Measurements from ENCODE around the gene FMO3. TPM values are rescaled to one million over a fixed set of nuclear protein-coding genes. Genes with fewer than 3 reads are reported as not detected.

The FMO3 gene
- total RNA-seq, 2 donors from 2014 or later: 0.42 TPM; not detected in 1

DNA sequence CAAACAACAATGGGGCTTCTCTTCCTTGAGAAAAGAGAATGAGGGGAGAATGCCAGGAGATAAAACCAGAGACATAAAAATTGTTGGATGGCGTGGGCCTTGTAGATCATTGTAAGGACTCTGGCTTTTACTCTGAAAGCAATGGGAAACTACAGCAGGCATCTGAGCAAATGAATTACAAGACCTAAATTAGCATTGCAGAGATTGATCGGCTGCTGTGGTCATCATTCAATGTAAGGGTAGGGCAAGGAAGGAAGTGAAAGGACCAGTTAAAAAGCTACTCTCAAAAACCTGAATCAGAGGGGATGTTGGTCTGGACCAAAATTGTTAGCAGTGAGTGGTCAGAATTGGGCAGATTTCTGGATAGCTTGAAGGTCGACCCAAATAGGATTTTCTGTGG, 21.4 kb downstream of the FMO3 start:
- intact Hi-C loops (cut with DNase I, micrococcal nuclease): no loop called here
- DNase-seq: no peak

DNA sequence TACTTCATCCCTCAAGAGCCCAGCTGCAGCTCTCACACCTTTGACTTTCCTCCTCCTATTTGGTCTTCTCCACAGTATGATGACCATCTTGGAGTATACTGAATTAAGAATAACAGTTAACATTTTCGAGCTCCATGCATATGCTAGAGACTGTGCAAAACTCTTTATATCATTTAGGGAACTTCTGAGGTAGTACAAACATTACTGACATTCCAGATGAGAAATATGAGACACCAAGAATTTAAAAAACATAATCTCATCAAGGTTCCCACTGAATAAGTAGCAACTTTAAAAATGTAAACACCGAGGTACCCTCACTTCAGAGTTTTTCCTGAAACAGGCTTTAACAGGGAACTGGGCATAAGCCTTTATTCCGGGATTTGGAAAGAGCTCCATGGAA, 22.7 kb downstream of the FMO3 start:
- no peak for DNase-seq
- intact Hi-C loops (cut with DNase I, micrococcal nuclease): no loop called here
- no peak for ATAC-seq

More for the DNA sequence above, 21.4 kb downstream of the FMO3 start:
- ATAC-seq: no peak

GRCh38 chr1:171115280-171115897, 24.7 kb downstream of the FMO3 start:
- intact Hi-C loops (cut with DNase I, micrococcal nuclease): no loop called here

GRCh38 chr1:171116676-171117075, 26.0 kb downstream of the FMO3 start:
- no peak for DNase-seq
- no peak for ATAC-seq
- intact Hi-C loops (cut with DNase I, micrococcal nuclease): no loop called here

More at GRCh38 chr1:171115280-171115897, 24.7 kb downstream of the FMO3 start:
- ATAC-seq: no peak
- no peak for DNase-seq

DNA sequence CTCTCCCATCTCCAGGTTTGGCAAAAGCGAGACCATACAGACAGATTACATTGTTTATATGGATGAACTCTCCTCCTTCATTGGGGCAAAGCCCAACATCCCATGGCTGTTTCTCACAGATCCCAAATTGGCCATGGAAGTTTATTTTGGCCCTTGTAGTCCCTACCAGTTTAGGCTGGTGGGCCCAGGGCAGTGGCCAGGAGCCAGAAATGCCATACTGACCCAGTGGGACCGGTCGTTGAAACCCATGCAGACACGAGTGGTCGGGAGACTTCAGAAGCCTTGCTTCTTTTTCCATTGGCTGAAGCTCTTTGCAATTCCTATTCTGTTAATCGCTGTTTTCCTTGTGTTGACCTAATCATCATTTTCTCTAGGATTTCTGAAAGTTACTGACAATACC, 26.4 kb downstream of the FMO3 start:
- no peak for ATAC-seq
- intact Hi-C loops (cut with DNase I, micrococcal nuclease): no loop called here

DNA sequence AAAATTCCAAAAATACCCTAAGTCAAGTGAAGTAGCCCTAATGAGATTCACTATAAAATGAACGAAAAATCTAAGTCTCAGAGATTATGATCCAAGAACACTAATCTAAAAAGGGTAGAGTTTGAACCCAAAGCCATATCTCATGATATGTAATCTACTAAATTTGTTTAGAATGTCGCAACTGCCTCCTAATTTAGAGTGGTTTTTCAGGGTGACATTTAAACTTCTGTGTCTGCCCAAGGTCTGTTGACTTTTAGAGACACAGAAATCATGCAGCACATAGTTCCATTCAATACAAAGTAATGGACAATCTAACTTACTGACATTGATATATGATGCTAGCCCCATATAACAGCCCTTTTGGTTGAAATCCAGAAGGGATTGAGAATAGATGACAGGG, 28.9 kb downstream of the FMO3 start:
- ATAC-seq (no peak), DNase-seq (no peak)
- intact Hi-C loops (cut with DNase I, micrococcal nuclease): no loop called here

More for the DNA sequence above, 26.4 kb downstream of the FMO3 start:
- no peak for DNase-seq

- intact Hi-C loops (cut with DNase I, micrococcal nuclease): no loop called here
- DNase-seq: no peak
- no peak for ATAC-seq
Observed at GRCh38 chr1:171122299-171122698, 31.6 kb downstream of the FMO3 start.

GRCh38 chr1:171122893-171123292, 32.2 kb downstream of the FMO3 start:
- ATAC-seq: no peak
- intact Hi-C loops (cut with DNase I, micrococcal nuclease): no loop called here
- no peak for DNase-seq

DNA sequence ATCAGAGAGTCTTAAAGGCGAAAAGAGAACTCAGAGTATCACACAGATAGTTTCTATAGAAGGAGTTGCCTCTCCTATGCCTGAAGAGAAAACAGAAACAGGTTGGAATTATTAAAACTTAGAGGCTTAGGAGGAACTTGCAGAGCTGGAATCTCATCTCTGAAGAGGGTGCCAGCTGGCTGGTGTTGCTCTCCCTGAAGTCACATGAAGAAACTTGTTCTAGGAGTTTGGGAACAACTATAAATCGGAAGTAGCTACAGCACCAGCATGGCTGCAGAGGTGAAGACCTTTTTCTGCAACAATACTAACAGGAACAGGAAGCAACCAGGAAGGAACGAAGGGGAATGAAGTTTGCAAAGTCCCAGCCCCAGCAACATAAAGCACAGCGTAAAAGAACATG, 35.8 kb downstream of the FMO3 start:
- intact Hi-C loops (cut with DNase I, micrococcal nuclease): no loop called here
- no peak for DNase-seq
- ATAC-seq: no peak

DNA sequence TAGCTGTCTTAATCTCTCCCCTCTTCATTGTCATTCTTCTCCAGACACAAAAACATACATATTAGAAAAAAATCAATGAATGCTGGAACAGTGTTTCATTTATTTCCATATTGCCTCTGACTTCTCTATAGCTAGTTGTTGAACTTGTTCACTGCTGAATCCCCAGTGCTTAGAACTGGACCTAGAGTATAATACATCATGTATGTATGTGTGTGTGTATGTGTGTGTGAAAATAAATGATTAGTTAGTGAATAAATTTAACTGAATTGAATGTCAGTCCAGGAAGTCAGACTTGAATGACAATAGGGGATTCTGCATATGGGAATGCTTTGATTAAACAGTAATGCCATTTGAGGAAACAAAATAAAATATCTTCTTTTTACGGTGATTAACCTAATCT, 36.4 kb downstream of the FMO3 start:
- DNase-seq: no peak
- intact Hi-C loops (cut with DNase I, micrococcal nuclease): no loop called here
- no peak for ATAC-seq

- DNase-seq (no peak), ATAC-seq (no peak)
- intact Hi-C loops (cut with DNase I, micrococcal nuclease): no loop called here
Observed at GRCh38 chr1:171127501-171127900, 36.8 kb downstream of the FMO3 start.

GRCh38 chr1:171128463-171128862, 37.8 kb downstream of the FMO3 start:
- intact Hi-C loops (cut with DNase I, micrococcal nuclease): no loop called here
- no peak for ATAC-seq
- no peak for DNase-seq

- intact Hi-C loops (cut with DNase I, micrococcal nuclease): no loop called here
- no peak for ATAC-seq
- no peak for DNase-seq
Observed at GRCh38 chr1:171134204-171134923, 43.7 kb downstream of the FMO3 start.

DNA sequence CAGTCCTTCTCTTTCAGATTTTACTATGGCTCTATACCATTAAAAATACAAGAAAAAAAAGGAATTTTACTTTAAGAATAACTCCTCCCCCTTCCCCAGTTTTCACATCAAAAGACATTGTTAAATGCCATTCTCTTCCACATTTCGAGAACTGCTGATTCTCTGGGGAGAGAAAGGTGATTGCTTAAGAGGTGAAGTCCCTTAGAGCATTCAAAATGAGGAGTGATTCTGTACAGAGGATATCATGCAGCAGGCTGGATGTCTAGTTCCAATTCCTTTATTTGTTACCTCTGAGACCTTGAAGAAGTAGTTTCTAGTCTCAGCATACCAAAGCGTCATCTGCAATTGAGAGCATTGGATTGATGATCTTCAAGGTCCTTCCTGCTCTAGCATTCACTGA, 46.9 kb downstream of the FMO3 start:
- intact Hi-C loops (cut with DNase I, micrococcal nuclease): no loop called here
- no peak for DNase-seq
- no peak for ATAC-seq

DNA sequence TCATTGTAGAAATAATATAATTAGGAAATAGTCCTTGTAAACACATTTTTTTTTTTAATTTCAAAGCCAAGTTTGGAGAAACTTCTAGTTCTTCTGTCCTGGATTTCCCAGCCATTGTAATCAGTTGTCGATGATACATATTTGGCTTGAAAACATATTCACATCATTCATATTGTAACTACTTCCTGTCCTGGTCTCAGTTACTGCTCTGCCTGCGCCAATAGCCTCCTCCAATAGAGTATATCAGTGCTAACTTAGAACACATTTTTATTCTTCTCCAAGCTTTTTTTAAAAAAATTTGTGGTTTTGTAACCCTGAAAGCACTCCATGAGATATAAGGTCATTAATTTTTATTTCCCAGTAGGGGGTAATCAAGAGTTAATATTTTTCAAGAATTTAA, 48.3 kb downstream of the FMO3 start:
- no peak for ATAC-seq

DNA sequence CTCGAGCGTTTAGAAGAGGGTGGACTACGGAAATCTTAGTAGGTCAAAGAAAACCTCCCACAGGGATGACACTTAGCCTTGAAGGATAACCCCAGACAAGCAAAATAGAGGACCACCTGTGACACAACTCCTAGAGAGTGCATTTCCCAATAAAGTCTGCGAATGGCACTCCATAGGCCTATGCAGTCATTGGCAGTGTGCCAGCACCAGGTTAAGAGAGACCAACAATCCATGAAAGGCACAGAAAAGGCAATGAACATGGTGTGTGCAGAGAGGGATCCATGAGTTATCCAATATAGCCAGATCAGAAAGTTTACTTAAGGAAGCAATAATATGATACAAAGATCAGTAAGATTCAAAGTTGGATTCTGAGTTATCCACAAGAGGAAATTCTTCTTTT, 49.2 kb downstream of the FMO3 start:
- peak in 1 of 2 donors; percentile 12 for DNase-seq
- intact Hi-C loops (cut with DNase I, micrococcal nuclease): no loop called here
- ATAC-seq: no peak

More for the DNA sequence above, 48.3 kb downstream of the FMO3 start:
- DNase-seq: no peak
- intact Hi-C loops (cut with DNase I, micrococcal nuclease): no loop called here

DNA sequence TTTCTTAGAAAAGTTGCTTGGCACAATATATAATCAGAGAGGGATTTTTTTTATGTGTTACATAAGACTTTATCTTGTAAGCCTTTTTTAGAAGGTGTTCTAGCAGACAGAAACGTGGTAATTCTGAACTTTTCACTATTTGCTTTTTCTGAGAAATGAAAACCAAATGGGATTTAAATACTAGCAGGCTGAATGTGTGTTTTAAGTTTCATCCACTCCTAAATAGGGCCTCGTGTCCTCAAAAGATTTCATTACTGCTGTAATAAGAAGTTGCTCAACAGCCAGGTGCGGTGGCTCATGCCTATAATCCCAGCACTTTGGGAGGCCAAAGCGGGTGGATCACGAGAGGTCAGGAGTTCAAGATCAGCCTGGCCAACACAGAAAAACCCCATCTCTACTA, 49.7 kb downstream of the FMO3 start:
- intact Hi-C loops (cut with DNase I, micrococcal nuclease): no loop called here
- DNase-seq: no peak
- ATAC-seq: no peak

DNA sequence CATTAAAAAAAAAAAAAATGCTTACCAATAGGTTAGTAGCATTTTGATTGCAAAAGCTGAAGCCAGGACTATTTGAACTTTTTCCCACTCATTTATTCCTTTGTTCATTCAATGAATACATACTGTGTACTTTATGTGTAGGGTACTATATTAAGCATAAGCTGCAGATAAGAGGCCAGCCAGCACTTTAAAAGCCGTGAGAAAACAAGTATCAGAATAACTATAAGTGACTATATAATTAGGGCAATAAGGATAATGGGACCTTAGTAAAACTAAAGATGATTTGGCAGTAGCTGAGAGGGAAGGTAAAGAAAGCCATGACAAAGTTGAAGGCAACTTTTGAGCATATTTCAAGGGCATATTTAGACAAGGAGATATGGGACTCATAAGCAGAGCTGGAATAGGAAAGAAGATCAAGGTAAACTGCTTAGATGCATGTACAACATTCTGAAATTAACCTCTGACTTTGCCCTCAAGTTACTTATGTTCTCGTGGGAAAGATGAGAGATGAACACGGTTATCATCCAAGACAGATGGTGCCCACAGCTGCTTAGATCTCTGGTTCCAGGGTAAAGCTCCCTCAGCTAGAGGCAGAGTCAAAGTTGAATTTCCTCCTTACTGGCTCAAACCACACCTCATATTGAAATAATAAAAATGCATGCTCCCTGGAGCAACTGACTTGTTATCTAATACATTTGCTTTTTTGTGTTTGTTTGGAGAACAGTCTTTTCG, 50.4 kb downstream of the FMO3 start:
- no peak for DNase-seq
- peak; percentile 51 for ATAC-seq
- intact Hi-C loops (cut with DNase I, micrococcal nuclease): no loop called here

DNA sequence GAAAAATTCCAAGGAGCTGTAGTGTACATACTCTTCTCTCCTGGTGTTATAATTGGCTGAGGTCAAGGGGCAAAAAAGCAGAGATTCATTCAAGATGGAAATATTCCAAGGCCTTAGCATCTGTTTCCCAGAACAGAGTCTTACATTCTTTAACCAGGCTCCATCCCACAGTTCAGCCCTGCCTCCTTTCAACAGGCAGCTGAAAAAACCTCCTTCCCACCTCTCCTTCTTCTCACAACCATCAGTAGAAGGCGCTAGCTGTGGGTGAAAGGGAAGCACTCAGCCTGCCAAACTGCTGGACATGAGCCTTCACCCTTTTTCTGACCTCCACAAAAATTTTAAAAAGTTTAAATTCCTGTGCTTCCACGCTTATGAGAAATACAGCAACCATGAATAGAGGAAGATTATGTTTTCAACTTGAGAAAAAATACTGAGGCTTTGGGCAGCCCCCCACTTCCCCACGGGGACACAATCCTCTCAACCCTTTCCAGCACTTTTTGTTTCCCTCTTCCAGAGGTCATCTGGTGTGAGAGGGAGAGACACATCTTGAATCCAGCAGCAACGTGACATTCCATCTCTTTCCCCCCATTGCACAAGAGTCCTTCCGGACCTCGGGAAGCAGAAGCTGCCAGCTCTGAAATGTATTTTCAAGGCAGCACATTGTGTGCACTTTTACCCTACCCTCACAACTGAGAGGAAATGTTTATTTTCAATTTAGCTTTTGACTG, 51.1 kb downstream of the FMO3 start:
- intact Hi-C loops (cut with DNase I, micrococcal nuclease): no loop called here
- DNase-seq: peak in 1 of 2 donors; percentile 38
- ATAC-seq: no peak

All from left colon (tissue), 2 donors.